Chondrocyte (in vitro differentiated cells): ENCODE results near the gene MSLN. TPM values are rescaled to one million over a fixed set of nuclear protein-coding genes. Genes with fewer than 3 reads are reported as not detected.

Source experiments
- DNase-seq: peaks from one replicate; pipeline ENCODE4 v3.0.0; 2021; ENCODE audit warnings: mixed read lengths, low spot score
- H3K27ac Mint-ChIP-seq: one replicate; pipeline ENCODE4 v1.8.0; 2021; ENCODE audit warnings: mild to moderate bottlenecking, moderate library complexity, mixed read lengths; ENCODE audit not compliant: unreplicated experiment
- H3K27me3 Mint-ChIP-seq: 2 replicates; pipeline ENCODE4 v1.8.0; 2021; ENCODE audit warnings: low read depth, mixed read lengths
- H3K36me3 Mint-ChIP-seq: 2 replicates; pipeline ENCODE4 v1.8.0; 2021; ENCODE audit warnings: low read depth, mixed read lengths
- H3K4me1 Mint-ChIP-seq: 2 replicates; pipeline ENCODE4 v1.8.0; 2021; ENCODE audit warnings: low read depth, mild to moderate bottlenecking, mixed read lengths
- H3K4me3 Mint-ChIP-seq: one replicate; pipeline ENCODE4 v1.8.0; 2021; ENCODE audit warnings: mild to moderate bottlenecking, moderate library complexity, mixed read lengths; ENCODE audit not compliant: unreplicated experiment
- H3K9me3 Mint-ChIP-seq: 2 replicates; pipeline ENCODE4 v1.8.0; 2021; ENCODE audit warnings: low read depth, mixed read lengths
- CTCF ChIP-seq: fragments of 200-600 bp; sonication (generic); IDR thresholded peaks from 2 replicates; pipeline ENCODE4 v1.5.0; 2021; ENCODE audit warnings: antibody characterized with exemption, mild to moderate bottlenecking, moderate library complexity
- total RNA-seq: library from RNA; stranded (reverse); gene quantifications from 3 replicates; pipeline ENCODE4 v1.2.1, GENCODE V29; 2021

MSLN gene
- total RNA-seq, 1 donor from 2014 or later, result not detected

DNA sequence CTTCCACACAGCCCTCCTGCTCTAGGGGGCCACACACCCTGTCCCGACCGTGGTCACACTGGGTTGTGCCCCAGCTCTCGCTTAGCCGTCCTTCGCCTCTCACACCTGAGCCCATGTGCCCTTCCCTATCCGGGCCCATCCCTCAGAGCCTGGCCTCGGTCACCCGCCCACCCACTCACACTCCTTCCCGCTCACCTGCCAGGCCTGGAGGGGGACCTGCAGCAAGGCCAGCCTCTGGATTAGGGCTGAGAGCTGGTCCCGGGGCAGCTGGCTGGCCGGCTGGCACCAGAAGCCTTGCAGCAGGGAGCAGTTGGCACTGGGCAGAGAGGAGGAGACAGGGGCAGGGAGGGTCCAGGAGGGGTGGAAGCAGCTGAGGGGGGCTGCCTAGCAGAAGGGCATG, 17.9 kb downstream of the MSLN start:
- no peak for DNase-seq
- Mint-ChIP-seq H3K9me3 (no peaks in the 10 kb centered on the region), H3K27me3 (no peaks in the 10 kb centered on the region), H3K27ac (no peak overlapping the region), H3K4me1 (peaks cover 3% of the 10 kb centered on the region), H3K4me3 (no peak overlapping the region), H3K36me3 (no peaks in the 10 kb centered on the region)
- no peak for TF ChIP-seq CTCF

- H3K4me3 Mint-ChIP-seq, result no peak overlapping the region
- H3K27me3 Mint-ChIP-seq, result no peaks in the 10 kb centered on the region
- H3K4me1 Mint-ChIP-seq, result peaks cover 3% of the 10 kb centered on the region
- no peak for DNase-seq
- no peaks in the 10 kb centered on the region for H3K9me3 Mint-ChIP-seq
- no peak for TF ChIP-seq CTCF
- H3K36me3 Mint-ChIP-seq, result no peaks in the 10 kb centered on the region
- H3K27ac Mint-ChIP-seq, result no peak overlapping the region
Observed at GRCh38 chr16:778909-779527, 18.5 kb downstream of the MSLN start.

DNA sequence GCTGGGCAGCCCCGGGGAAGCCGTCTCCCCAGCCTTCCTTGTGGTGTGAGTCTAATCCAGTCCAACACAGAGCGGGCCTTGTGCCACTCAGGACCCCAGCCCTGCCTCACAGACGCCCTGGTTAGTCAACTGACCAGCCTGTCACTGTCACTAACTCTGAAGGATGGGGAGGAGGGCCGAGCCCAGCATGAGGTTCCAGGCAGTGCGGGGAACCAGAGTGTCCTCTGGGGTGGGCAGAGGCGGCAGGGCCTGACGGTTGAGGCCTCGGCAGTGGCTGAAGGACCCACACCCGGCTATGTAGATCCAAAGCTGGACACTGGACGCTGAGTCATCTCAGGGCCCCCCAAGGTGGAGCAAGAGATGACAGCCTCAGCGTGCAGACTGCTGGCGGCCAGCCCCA, 19.0 kb downstream of the MSLN start:
- no peaks in the 10 kb centered on the region for H3K9me3 Mint-ChIP-seq
- TF ChIP-seq CTCF, result no peak
- H3K36me3 Mint-ChIP-seq, result no peaks in the 10 kb centered on the region
- peaks cover 3% of the 10 kb centered on the region for H3K4me1 Mint-ChIP-seq
- H3K27me3 Mint-ChIP-seq, result no peaks in the 10 kb centered on the region
- H3K4me3 Mint-ChIP-seq, result no peak overlapping the region
- no peak for DNase-seq
- H3K27ac Mint-ChIP-seq, result no peak overlapping the region

- Mint-ChIP-seq H3K4me1 (peaks cover 3% of the 10 kb centered on the region), H3K4me3 (no peak overlapping the region), H3K27ac (no peak overlapping the region), H3K27me3 (no peaks in the 10 kb centered on the region), H3K36me3 (no peaks in the 10 kb centered on the region), H3K9me3 (no peaks in the 10 kb centered on the region)
- TF ChIP-seq CTCF, result no peak
- no peak for DNase-seq
Observed at GRCh38 chr16:780296-780695, 19.8 kb downstream of the MSLN start.

DNA sequence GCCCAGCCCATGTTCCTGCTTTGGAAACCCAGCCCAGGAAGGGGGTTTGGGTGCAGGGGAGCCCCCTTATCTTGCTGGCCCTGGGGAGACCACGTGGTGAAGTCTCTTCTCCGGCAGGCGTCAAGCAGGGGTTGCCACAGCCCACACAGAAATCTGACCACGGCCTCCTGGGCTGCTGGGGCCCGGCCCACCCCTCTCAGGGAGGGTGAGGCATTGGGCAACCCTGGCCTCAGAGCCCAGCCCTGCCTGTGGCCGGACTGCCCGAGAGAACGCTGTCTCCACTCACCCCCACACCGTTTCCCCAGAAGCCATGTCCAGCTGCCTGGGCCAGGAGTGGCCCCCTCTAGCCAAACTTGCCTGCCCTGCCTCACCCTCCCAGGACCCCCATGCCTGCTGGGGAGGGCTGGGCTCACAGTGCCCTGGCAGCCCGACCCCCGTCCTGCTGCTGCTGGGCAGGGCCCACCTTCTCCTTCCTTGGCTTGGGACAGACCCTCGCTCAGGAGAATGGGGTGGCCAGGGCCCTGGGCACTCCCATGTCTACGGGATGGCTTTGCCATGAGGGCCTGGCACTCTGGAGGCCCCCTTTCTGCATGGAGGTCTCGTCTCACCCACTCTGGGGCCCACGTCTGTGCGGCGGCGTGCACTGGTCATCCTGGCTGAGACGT, 20.9 kb downstream of the MSLN start:
- no peak for TF ChIP-seq CTCF
- no peaks in the 10 kb centered on the region for H3K36me3 Mint-ChIP-seq
- H3K9me3 Mint-ChIP-seq, result no peaks in the 10 kb centered on the region
- DNase-seq, result no peak
- no peak overlapping the region for H3K4me3 Mint-ChIP-seq
- H3K4me1 Mint-ChIP-seq, result peaks cover 3% of the 10 kb centered on the region
- H3K27ac Mint-ChIP-seq, result no peak overlapping the region
- no peaks in the 10 kb centered on the region for H3K27me3 Mint-ChIP-seq
